Uterus (tissue), 2 donors: Measurements from ENCODE around the gene ADI1.

Experiments
- POLR2A ChIP-seq, 2 donors: fragments of 450-650 bp; IDR thresholded peaks; one replicate each; pipeline ENCODE4 v1.6.1; 2016; ENCODE audit warnings: antibody characterized with exemption in 2 of 2, mild to moderate bottlenecking in 1 of 2, moderate library complexity in 1 of 2
- TF ChIP-seq, protein P1 (sequence below), 4 experiments: fragments of 200-600 bp in 2 of 4; fragments of 450-650 bp in 2 of 4; sonication (generic) in 2 of 4; IDR thresholded peaks; one replicate each; pipeline ENCODE4 v1.5.1; 2016 to 2019; ENCODE audit warnings: antibody characterized with exemption in 4 of 4, mild to moderate bottlenecking in 2 of 4, moderate library complexity in 1 of 4

DNA sequence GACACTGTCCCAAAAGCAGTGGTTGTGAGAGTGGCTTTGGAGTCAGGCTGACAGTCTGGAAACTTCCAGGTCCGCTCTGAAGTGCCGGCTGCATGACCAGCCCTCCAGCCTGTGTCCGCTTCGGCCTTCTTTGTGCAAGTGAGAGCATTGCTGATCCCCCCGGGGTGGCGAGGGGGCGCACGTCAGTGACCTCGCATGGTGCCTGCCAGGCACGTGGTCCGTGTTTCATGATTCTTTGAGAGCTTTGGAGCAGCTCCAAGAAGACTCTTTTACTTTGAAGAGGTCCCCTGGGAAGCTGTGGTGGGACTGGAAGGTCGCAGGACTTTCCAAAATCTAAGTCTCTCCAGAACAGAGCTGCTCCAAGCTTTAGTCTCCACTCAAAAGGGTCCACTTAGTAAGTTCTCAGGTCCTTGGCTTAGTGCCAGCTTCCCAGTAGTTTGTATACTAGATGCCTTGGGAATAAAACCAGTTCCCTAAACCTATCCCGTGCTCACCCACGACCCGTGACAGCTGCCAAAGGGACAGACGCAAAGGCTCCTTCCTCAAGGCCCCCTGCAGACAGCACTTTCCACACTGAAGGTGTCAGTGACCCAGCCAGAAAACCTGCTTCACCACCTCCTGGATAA is 68.8 kb downstream of the ADI1 start:
- no peak for TF ChIP-seq POLR2A (IDR thresholded peaks at IDR 0.05)
- TF ChIP-seq, protein P1, sequence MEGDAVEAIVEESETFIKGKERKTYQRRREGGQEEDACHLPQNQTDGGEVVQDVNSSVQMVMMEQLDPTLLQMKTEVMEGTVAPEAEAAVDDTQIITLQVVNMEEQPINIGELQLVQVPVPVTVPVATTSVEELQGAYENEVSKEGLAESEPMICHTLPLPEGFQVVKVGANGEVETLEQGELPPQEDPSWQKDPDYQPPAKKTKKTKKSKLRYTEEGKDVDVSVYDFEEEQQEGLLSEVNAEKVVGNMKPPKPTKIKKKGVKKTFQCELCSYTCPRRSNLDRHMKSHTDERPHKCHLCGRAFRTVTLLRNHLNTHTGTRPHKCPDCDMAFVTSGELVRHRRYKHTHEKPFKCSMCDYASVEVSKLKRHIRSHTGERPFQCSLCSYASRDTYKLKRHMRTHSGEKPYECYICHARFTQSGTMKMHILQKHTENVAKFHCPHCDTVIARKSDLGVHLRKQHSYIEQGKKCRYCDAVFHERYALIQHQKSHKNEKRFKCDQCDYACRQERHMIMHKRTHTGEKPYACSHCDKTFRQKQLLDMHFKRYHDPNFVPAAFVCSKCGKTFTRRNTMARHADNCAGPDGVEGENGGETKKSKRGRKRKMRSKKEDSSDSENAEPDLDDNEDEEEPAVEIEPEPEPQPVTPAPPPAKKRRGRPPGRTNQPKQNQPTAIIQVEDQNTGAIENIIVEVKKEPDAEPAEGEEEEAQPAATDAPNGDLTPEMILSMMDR (IDR thresholded peaks at IDR 0.05): no peak
